ENCODE data around the gene ACTN1.

Gene ACTN1

GRCh38 chr14:68951035-68951797 is 27.9 kb downstream of the ACTN1 start:
- H3K27me3 ChIP-seq (ENCODE audit: low read depth, low read length), result peaks cover 11% of the 10 kb centered on the region
- H3K4me3 ChIP-seq (ENCODE audit: low read length), result no peak overlapping the region
- TF ChIP-seq, protein P1, sequence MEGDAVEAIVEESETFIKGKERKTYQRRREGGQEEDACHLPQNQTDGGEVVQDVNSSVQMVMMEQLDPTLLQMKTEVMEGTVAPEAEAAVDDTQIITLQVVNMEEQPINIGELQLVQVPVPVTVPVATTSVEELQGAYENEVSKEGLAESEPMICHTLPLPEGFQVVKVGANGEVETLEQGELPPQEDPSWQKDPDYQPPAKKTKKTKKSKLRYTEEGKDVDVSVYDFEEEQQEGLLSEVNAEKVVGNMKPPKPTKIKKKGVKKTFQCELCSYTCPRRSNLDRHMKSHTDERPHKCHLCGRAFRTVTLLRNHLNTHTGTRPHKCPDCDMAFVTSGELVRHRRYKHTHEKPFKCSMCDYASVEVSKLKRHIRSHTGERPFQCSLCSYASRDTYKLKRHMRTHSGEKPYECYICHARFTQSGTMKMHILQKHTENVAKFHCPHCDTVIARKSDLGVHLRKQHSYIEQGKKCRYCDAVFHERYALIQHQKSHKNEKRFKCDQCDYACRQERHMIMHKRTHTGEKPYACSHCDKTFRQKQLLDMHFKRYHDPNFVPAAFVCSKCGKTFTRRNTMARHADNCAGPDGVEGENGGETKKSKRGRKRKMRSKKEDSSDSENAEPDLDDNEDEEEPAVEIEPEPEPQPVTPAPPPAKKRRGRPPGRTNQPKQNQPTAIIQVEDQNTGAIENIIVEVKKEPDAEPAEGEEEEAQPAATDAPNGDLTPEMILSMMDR (IDR thresholded peaks at IDR 0.05; ENCODE audit: low read depth, low read length), result no peak
- no peak for TF ChIP-seq EZH2phosphoT487 (IDR thresholded peaks at IDR 0.05; ENCODE audit: low read depth)
- no peaks in the 10 kb centered on the region for H3K9me3 ChIP-seq (ENCODE audit: insufficient read depth, low read length)
- no peaks in the 10 kb centered on the region for H4K20me1 ChIP-seq (ENCODE audit: insufficient read depth, low read length)
- no peak overlapping the region for H3K27ac ChIP-seq (ENCODE audit: low read length)
- H3K9ac ChIP-seq (ENCODE audit: low read length), result no peak overlapping the region
- H3K79me2 ChIP-seq (ENCODE audit: low read length), result no peaks in the 10 kb centered on the region
- H3K4me1 ChIP-seq (ENCODE audit: low read length), result no peaks in the 10 kb centered on the region
- H3K4me2 ChIP-seq (ENCODE audit: low read length), result no peak overlapping the region
- H3K36me3 ChIP-seq (replicated peaks; ENCODE audit: low read depth, low read length), result no peaks in the 10 kb centered on the region
- H2AFZ ChIP-seq (ENCODE audit: low read depth, low read length), result no peak overlapping the region

DNA sequence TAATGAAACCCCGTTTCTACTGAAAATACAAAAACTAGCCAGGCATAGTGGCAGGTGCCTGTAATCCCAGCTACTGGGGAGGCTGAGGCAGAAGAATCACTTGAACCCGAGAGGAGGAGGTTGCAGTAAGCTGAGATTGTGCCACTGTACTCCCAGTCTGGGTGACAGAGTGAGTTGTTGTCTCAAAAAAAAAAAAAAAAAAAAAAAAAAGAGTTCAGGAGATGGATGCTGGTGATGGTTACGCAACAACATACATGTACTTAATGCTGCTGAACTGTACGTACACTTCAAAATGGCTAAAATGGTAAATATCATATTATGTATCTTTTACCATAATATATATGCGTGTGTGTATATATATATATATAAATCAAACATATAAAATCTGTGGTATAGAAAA is 29.0 kb downstream of the ACTN1 start:
- Histone ChIP-seq H3K27me3 (ENCODE audit: low read depth, low read length) (peaks cover 3% of the 10 kb centered on the region; the same call in 1 of the 2 replicates), H2AFZ (ENCODE audit: low read depth, low read length) (no peak overlapping the region), H3K4me1 (ENCODE audit: low read length) (no peaks in the 10 kb centered on the region), H3K9ac (ENCODE audit: low read length) (no peak overlapping the region), H3K27ac (ENCODE audit: low read length) (no peak overlapping the region), H3K79me2 (ENCODE audit: low read length) (no peaks in the 10 kb centered on the region), H3K36me3 (replicated peaks; ENCODE audit: low read depth, low read length) (no peaks in the 10 kb centered on the region), H4K20me1 (ENCODE audit: insufficient read depth, low read length) (no peaks in the 10 kb centered on the region), H3K4me3 (ENCODE audit: low read length) (no peak overlapping the region), H3K4me2 (ENCODE audit: low read length) (no peak overlapping the region), H3K9me3 (ENCODE audit: insufficient read depth, low read length) (no peaks in the 10 kb centered on the region)
- TF ChIP-seq EZH2phosphoT487 (IDR thresholded peaks at IDR 0.05; ENCODE audit: low read depth), result no peak
- TF ChIP-seq, protein P1 (IDR thresholded peaks at IDR 0.05; ENCODE audit: low read depth, low read length), result no peak

- no peaks in the 10 kb centered on the region for H3K79me2 ChIP-seq (ENCODE audit: low read length)
- no peaks in the 10 kb centered on the region for H3K36me3 ChIP-seq (replicated peaks; ENCODE audit: low read depth, low read length)
- H3K4me1 ChIP-seq (ENCODE audit: low read length), result no peaks in the 10 kb centered on the region
- no peak overlapping the region for H2AFZ ChIP-seq (ENCODE audit: low read depth, low read length)
- H3K27me3 ChIP-seq (ENCODE audit: low read depth, low read length), result no peaks in the 10 kb centered on the region
- H3K27ac ChIP-seq (ENCODE audit: low read length), result no peak overlapping the region
- no peaks in the 10 kb centered on the region for H3K9me3 ChIP-seq (ENCODE audit: insufficient read depth, low read length)
- no peaks in the 10 kb centered on the region for H4K20me1 ChIP-seq (ENCODE audit: insufficient read depth, low read length)
- H3K4me3 ChIP-seq (ENCODE audit: low read length), result no peak overlapping the region
- no peak overlapping the region for H3K9ac ChIP-seq (ENCODE audit: low read length)
- TF ChIP-seq, protein P1 (IDR thresholded peaks at IDR 0.05; ENCODE audit: low read depth, low read length), result no peak
- TF ChIP-seq EZH2phosphoT487 (IDR thresholded peaks at IDR 0.05; ENCODE audit: low read depth), result no peak
- H3K4me2 ChIP-seq (ENCODE audit: low read length), result no peak overlapping the region
These were observed 29.5 kb downstream of the ACTN1 start for GRCh38 chr14:68949601-68949965.

DNA sequence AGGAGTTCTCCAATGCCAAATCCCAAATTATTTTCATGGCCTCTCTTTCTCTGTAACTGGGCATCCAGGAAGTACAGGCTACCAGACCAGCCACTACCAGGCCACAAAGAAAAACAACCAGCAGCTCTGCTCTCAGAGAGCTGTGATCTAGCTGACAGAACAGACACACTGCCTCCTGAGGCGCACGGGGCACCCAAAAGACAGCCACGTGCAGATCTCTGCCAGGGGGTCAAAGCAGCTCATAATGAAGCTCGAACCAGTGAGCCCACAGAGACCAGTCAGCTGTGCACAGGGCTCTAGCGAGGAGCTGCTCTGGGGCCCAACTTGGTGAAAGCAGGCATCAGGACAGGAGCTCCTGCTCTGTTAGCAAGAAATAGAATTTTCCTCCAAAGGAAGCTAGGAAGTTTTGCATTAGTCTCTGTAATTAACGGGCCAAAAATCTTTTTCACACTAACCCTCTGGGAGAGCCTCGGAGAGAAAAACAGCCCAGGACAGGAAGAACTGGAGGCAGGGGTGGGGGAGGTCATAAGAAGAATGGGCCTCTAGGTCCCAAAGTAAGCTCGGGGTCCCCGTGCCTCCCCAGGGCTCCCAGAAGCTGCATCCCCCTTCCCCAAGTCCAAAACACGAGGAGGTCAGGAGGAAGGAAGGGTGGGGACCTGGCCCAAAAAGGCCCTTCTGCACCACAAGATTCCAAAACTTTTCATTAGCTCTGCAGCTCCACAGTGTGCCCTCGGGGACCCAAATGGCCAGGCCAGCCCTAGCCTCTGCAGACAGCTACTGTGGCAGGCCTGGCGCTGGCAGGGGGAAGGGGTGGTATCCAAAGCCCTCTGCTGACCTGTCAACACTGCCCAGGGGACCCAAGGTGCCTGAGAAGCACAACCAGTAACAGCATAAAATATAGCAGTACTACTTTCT is 30.2 kb downstream of the ACTN1 start:
- H3K4me3 ChIP-seq (ENCODE audit: low read length), result no peak overlapping the region
- no peak overlapping the region for H2AFZ ChIP-seq (ENCODE audit: low read depth, low read length)
- no peak overlapping the region for H3K4me2 ChIP-seq (ENCODE audit: low read length)
- no peak overlapping the region for H3K27ac ChIP-seq (ENCODE audit: low read length)
- H3K9ac ChIP-seq (ENCODE audit: low read length), result no peak overlapping the region
- H3K9me3 ChIP-seq (ENCODE audit: insufficient read depth, low read length), result no peaks in the 10 kb centered on the region
- no peaks in the 10 kb centered on the region for H3K36me3 ChIP-seq (replicated peaks; ENCODE audit: low read depth, low read length)
- H4K20me1 ChIP-seq (ENCODE audit: insufficient read depth, low read length), result no peaks in the 10 kb centered on the region
- no peaks in the 10 kb centered on the region for H3K27me3 ChIP-seq (ENCODE audit: low read depth, low read length)
- H3K4me1 ChIP-seq (ENCODE audit: low read length), result no peaks in the 10 kb centered on the region
- TF ChIP-seq, protein P1 (IDR thresholded peaks at IDR 0.05; ENCODE audit: low read depth, low read length), result no peak
- TF ChIP-seq EZH2phosphoT487 (IDR thresholded peaks at IDR 0.05; ENCODE audit: low read depth), result no peak
- H3K79me2 ChIP-seq (ENCODE audit: low read length), result no peaks in the 10 kb centered on the region
